H1 (cell line): Measurements from ENCODE around the gene SLC44A1.

Experiments used
- ASH2L ChIP-seq: fragments of 200-600, 300-600 bp; sonication (generic); IDR thresholded peaks from one replicate; pipeline ENCODE4 v1.7.1; 2017; ENCODE audit warnings: low read length
- CBX8 ChIP-seq: fragments of 300-800, 300-1000 bp; sonication (generic); IDR thresholded peaks from 2 replicates; pipeline ENCODE4 v1.7.1; 2016; ENCODE audit warnings: low read depth, low read length, borderline replicate concordance
- CREB1 ChIP-seq: IDR thresholded peaks from 2 replicates; pipeline ENCODE4 v1.6.1; 2012; ENCODE audit warnings: inconsistent platforms
- CTCF ChIP-seq, 3 experiments: IDR thresholded peaks; 1 replicate in 2 of 3; 2 replicates in 1 of 3; pipeline versions ENCODE4 v1.5.1 to v1.6.1; 2011; ENCODE audit warnings: low read length in 3 of 3, mild to moderate bottlenecking in 3 of 3, inconsistent platforms in 2 of 3, low read depth in 1 of 3, moderate library complexity in 1 of 3; ENCODE audit not compliant: insufficient read depth in 1 of 3; ENCODE audit errors: control extremely low read depth in 1 of 3
- EZH2 ChIP-seq: fragments of 200-600 bp; sonication (generic); IDR thresholded peaks from 2 replicates; pipeline ENCODE4 v1.7.1; 2012; ENCODE audit warnings: low read depth, mild to moderate bottlenecking, moderate library complexity, low read length, inconsistent platforms; ENCODE audit not compliant: severe bottlenecking
- KDM1A ChIP-seq: fragments of 200-600, 300-600 bp; sonication (generic); IDR thresholded peaks from 2 replicates; pipeline ENCODE4 v1.7.1; 2016; ENCODE audit warnings: mild to moderate bottlenecking, low read length, borderline replicate concordance
- RAD21 ChIP-seq, 2 experiments: IDR thresholded peaks in 1 of 2; conservative IDR thresholded peaks in 1 of 2; 2 replicates each; pipeline ENCODE4 v1.6.1; 2011; ENCODE audit warnings: low read depth in 2 of 2, low read length in 2 of 2, improper control_type of control experiment in 1 of 2, inconsistent platforms in 1 of 2, mild to moderate bottlenecking in 1 of 2, moderate library complexity in 1 of 2
- SIN3A ChIP-seq, 2 experiments: IDR thresholded peaks in 1 of 2; conservative IDR thresholded peaks in 1 of 2; 2 replicates each; pipeline ENCODE4 v1.6.1; 2011 to 2012; ENCODE audit warnings: low read length in 2 of 2, improper control_type of control experiment in 1 of 2, low read depth in 1 of 2, mild to moderate bottlenecking in 1 of 2
- SP1 ChIP-seq: IDR thresholded peaks from 2 replicates; pipeline ENCODE4 v1.6.1; 2011; ENCODE audit warnings: low read depth, low read length
- TAF7 ChIP-seq: optimal IDR thresholded peaks from 2 replicates; pipeline ENCODE3; 2011; ENCODE audit warnings: low read depth, mild to moderate bottlenecking, inconsistent platforms, low read length, moderate library complexity, borderline replicate concordance

GRCh38 chr9:105415662-105415980 is 171.2 kb downstream of the SLC44A1 start:
- TF ChIP-seq CREB1 (no peak), ASH2L (no peak), RAD21 (IDR thresholded peaks at IDR 0.05 in 1 of 2, conservative IDR thresholded peaks at IDR 0.05 in 1 of 2; ENCODE audit: low read depth in 2 of 2, low read length in 2 of 2) (no peak), SIN3A (conservative IDR thresholded peaks at IDR 0.05 in 1 of 2, IDR thresholded peaks at IDR 0.05 in 1 of 2; ENCODE audit: low read depth in 1 of 2, low read length in 2 of 2) (no peak), TAF7 (no peak), EZH2 (no peak), CTCF (IDR thresholded peaks at IDR 0.05; ENCODE audit: control extremely low read depth in 1 of 3, insufficient read depth in 1 of 3, low read depth in 1 of 3, low read length in 3 of 3) (no peak), CBX8 (no peak), SP1 (no peak), KDM1A (no peak)
